HG03520 (cell line): ENCODE results near the gene SYNM.

Experiments used
- ATAC-seq: cut with Tn5 transposase; IDR thresholded peaks from one replicate; pipeline ENCODE4 v1.9.1; 2021; ENCODE audit warnings: mild to moderate bottlenecking, moderate library complexity; ENCODE audit not compliant: unreplicated experiment

Gene SYNM

DNA sequence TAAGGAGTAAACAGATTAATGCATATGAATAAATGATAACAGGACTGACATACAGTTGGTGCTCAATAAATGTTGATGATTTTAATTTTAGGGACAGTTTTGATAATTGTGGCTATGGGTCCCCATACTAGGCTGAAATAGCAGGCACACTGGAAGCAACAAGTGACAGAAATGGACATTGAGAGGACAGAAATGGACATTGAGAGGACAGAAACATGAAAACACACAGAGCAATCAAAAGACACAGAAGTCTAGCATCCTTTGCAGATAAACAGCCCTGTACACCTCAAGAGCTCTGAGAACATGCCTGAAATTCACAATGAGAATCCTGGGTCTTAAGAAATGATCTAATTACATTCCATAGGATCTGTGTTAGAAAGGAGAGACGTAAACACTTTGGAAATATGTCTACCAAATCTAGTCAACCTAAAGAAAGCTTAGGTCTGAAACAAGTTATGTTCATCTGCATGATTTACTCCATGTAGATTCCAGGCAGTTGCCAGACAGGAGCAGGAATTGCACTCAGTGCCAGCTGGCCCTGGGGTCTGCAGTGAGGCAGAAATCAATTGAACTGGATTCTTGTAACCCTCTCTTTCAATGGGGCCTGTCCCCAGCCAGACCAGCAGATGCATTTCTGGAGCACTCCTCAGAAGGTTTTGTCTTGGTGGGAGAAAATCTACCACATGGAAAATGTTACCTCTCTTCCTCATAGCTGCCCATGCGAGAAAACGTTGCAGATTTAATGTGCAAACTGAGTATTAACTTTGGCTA is 60.3 kb downstream of the SYNM start:
- no peak for ATAC-seq

- no peak for ATAC-seq
Measured at GRCh38 chr15:99165956-99166689, 61.2 kb downstream of the SYNM start.

- no peak for ATAC-seq
Measured at GRCh38 chr15:99167201-99167600, 62.3 kb downstream of the SYNM start.

DNA sequence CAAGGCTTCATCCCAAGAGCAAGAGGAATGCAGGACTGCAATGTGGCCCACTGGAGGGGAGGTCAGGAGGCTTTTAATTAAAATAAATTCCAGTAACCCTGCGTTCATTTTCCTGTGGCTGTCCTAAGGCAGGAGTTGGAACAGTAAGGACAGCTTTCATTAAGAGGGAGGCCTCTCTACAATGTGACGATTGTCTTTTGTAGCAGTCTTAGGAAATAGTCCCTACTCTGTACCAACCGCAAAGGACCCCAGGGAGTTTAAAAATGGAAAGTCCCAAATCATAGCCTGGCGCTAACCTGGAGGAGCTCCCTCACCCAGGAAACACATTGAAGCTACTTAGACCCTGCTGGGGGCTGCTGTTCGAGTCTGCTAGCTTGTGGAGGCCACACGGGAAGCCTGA is 62.8 kb downstream of the SYNM start:
- no peak for ATAC-seq

GRCh38 chr15:99168601-99169580 is 64.0 kb downstream of the SYNM start:
- ATAC-seq = no peak

- no peak for ATAC-seq
Measured at GRCh38 chr15:99169769-99170311, 65.0 kb downstream of the SYNM start.

GRCh38 chr15:99170476-99171065 is 65.7 kb downstream of the SYNM start:
- no peak for ATAC-seq

GRCh38 chr15:99172171-99172570 is 67.3 kb downstream of the SYNM start:
- no peak for ATAC-seq

DNA sequence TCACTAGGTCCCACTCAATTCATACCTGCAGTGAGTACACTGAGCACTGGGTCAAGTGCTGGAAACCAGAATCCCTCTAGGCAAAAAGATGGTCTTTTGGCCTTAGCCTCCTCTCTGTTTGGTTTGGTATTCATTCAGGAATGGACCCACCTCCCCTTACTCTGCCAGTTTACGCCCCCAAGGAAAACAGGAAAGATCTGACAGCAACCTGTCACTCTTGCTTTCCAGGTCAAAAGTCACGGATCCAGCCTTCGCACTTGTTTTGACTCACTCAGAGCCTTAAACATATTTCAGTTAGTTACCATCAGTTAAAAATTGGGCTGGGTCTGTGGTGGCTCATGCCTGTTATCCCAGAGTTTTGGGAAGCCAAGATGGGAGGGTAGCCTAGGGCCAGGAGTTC is 68.1 kb downstream of the SYNM start:
- no peak for ATAC-seq

DNA sequence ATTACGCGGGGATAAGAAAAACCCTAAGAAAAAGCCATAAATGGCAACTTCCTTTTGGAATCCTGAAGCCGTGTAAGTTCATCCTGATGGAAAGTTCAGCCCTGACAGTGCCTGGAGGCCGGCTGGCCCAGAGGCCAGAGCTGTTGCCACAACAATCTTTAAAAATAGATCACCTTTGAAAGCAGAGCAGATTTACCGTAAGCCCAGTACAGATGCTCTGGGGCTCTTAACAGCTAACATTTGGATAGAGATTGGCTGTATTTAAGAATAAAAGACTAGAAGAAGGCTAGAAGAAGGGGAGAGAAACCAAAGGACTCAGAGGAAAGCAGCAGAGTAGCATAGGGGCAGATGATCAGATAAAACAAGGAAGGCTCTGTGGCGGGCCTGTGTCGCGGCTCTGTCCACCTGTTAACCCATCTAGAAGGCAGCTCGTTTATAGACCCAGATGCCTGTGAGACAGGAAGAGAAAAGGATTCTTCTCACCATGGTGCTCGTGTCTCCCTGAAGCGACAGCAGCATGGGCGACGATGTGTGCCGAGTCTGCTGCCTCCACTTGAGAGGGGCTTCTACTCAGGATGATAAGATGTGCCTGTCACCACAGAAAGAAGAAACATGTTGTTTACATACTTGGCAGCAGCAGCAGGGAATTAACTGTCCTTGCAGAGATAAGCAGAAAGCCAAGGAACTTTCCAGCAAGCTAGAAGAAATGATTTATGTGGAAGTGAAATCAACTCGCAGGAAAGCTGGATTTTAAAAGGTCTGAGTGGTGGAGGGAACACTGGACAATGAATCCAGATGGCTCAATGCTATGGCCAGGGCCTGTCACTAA is 69.9 kb downstream of the SYNM start:
- ATAC-seq = no peak

DNA sequence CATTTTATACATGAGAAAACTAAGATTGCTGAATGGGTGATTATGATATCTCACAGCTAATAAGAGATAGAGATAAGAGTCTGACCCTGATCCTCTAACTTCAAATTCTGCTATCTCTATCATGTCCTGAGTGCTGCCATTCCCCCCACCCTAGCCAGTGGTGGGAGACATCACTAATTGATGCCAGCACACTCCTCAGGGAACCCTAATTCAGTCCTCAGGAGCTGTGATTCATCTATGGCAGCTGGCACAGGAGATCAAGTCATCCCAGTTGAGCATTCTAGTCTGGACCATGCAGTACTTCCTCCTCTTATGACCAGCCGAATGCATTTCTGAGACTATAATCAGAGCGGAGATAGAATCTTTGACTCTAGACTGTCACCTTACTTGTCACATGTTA is 71.9 kb downstream of the SYNM start:
- no peak for ATAC-seq

- no peak for ATAC-seq
Measured at GRCh38 chr15:99177679-99178078, 72.8 kb downstream of the SYNM start.

DNA sequence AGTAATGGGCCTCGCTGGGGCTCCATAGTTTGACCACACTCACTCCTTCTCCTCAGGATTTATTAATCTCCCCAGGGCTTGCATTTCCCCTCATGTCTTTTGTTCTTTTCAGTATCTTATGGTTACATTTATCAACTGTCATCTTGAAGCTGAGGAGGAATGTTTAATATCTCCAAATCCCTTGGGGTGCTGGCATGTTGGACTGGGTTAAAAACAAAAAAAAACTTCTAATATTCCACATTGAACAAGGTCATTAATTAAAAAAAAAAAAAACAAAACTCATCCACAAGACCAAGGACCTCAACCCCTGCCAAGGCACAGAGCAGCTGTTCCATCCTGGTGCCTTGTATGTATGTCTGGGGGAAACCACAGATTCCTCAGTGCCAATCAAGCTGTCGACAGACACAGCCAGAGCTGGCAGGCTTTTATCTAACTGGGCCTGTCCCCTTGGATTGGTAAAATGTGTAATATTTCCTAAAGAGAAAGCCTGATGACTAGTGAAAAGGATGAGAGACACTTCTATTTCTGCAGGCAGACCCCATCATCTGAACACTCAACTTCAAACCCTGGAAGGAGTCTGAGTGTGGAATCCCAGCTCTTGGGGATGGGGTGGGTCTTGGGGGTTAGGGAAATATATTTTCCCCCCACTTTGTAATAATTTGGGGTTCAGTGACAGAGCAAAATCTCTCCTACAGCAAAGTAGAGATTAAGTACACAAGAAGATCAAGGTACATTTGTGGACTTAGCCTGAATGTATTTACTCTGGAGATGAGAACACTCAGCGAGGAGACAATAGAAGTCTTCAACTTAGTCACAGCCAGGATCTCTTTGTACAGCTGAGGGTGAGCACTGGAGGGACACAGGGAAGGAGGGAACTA is 75.4 kb downstream of the SYNM start:
- no peak for ATAC-seq

DNA sequence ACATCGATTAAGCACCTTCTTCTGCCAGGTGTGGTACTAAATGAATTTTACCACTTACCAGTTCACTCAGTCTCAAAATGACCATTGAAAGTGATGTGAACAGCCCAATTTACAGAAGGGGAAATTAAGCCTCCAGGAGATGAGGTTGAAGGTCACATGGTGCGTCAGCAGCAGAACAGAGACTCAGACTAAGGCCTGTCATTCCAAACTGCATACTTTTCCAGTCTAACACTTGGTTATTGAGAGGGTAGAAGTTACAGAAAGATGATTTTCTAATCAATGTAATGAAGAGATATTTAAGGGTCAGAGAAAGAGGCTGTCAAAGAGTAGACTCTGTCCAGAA is 76.1 kb downstream of the SYNM start:
- ATAC-seq = no peak

DNA sequence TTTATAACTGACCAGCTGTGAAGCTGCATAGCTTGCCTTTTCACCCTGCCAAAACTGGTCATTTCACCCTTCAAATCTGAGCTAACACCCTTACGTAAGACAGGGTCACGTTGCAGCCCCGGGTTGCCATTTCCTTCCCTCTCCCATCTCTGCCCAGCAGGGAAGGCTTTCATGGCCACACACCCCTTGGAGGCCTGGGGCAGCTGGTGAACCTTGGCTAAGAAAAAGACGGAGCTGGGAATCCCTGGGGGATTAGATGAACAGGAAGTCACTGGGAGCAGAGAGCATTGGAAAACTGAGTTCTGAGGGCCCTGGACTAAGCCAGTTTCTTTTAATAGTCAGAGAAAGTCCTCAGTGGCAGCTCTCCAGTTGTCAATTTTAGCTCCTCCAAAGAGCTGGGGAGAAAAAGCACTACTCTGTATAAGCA is 76.7 kb downstream of the SYNM start:
- no peak for ATAC-seq

DNA sequence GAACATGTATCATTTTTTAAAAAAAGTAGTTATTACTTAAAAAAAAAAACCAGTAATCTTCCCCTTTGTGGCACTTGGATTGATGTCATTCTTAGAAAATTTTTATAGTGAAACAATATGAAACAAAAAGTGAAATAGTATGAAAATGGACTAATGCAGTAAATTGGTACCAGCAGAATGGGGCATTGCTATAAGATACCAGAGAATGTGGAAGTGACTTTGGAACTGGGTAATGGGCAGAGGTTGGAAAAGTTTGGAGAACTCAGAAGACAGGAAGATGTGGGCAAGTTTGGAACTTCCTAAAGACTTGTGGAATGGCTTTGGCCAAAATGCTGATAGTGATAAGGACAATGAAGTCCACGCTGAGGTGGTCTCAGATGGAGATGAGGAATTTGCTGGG is 77.9 kb downstream of the SYNM start:
- ATAC-seq = no peak
